GM19467 (cell line): ENCODE data around the gene BRME1.
"Not testable (repeated sequence)": the region's sequence is repeated elsewhere in the genome, so short reads cannot be mapped to it uniquely, and the experiment has no call there.

Experiments
- ATAC-seq: cut with Tn5 transposase; IDR thresholded peaks from one replicate; pipeline ENCODE4 v1.9.1; 2021; ENCODE audit warnings: mild to moderate bottlenecking, moderate library complexity; ENCODE audit not compliant: unreplicated experiment

The BRME1 gene

DNA sequence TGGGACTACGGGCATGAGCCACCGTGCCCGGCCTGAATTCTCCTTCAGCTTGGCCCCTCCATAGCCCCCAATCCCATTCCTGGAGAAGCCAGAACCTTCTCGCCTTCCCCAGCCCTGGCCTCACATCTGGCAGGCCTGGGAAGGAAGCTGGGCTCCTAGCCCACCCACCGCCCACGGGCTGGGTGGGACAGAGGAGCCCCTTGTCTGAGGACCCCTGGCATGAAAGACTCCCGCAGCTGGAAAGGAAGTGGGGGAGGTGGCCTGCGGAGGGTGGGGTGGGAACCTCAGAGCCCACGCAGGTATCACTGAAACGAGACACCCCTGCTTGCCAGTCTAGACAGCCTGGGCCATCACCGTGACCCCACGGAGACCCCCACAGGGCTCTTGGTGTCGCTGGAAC lies 36.6 kb downstream of the BRME1 start:
- ATAC-seq = no peak

DNA sequence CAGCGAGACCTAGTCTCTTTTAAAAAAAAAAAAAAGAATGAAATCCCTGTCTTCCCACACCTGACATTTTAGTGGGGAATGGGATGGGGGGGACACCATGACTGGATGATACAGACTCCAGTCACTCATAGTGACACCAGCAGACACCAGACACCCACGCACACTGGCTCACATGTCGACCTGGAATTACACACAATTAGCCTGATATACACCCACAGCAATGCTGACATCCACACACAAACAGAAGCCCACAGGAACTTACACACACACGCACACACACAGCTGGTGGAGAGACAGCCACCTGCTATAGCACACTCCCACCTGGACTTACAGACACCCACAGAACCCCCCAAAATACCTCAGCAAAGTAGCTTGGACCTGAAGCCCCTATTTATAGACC lies 37.3 kb downstream of the BRME1 start:
- no peak for ATAC-seq

DNA sequence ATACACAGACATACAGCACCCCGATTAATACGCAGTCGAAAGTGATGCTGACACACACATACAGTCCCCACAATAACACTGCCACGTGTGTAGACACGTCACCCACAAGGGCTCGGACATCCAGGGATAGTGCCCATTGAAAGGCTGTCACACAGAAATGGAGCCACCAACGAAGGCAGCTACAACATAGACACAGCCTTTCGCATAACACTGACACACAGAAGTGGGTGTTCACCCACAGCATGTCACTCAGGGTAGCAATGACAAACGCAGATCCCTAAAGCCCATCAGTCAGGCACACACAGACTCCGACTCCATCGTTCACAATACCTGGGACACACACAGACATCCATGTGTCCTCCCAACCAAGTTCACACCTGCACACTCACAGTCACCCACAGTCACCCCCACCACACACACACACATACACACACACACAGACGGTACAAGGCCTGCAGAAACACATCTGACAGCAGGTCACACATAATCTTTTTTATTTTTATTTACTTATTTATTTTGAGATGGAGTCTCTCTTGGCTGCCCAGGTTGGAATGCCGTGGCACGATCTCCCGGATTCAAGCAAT lies 39.4 kb downstream of the BRME1 start:
- ATAC-seq = no peak

DNA sequence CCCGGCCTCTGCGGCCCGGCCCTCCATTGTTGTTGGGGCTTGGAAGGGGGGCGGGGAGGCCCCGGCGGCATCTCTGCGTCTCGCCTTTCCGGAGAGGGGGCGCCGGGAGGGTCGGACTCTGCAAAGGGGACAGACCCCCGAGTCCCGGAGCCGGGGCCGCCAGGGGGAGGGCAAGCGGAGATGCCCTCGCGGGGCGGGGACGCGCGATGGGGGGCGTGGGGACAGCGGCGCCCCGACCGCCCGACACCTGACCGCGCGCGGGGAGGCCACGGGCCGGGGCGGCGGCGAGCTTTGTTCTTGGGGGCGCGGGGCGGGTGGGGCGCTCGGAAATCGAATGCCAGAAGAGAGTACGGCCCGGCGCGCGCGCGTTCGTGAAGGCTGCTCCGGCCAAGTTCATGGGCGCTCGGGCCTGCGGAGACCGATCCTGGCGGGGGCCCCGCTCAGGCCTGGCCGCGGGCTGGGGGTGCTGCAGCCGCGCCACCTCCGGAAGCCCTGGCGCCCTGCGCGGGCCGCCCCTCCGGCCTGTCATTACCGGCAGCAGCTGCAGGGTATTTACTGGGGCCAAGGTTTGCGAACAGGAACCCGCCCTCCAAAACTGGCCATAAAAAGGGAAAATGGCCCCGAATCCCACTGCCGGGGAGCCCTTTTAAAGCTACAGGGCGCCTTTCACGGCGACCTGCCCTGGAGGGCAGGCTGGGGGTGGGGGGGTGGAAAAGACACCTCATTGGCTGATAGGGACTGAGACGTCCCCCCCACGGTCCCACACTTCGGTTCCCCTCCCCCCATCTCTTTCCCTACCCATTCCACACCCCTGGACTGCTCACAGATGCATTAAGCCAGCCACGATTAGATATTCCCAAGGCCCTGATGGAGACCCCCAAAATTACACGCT lies 40.1 kb downstream of the BRME1 start:
- no peak for ATAC-seq

DNA sequence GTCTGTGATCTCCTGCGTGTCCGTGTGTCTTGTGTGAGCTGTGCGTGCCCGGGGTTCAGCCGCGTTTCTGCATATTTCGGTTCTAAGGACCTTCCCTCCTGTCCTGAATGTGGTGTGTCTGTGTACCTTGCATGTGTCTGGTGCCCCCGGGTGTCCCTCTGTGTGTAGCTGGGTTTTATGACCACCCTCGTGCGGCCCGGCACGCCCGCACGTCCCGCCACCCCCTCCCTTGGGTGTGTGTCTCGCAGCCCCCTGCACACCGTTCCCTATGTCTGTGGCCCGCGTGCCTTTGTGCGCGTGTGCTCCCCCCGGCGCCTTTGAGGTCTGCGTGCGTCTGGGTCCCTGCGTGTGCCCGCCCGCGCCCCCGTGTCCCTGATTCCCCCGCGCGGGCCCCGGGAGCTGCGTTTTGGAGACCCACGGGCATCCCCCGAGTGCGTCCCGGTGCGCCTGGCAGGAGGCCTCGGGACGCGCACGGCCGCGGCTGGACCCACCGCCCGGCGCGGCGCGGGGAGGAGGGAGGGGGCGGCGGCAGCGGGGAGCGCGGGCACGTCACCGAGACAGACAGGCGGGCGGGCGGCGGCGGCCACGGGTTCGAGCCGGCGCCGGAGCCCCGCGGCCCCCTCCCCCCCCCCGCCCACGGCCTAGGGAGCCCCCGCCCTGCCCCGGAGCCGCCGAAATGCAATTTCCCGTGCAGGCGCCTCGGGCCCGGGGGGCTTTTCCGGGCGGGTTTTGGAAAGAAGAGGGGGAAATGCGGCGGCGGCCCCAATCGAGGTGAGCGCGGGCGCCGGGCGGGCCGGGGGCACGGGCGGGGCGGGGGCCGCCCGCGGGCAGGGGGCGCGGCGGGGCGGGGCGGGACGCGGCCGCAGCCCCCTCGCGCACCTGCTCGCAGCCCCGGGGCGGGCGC lies 41.0 kb downstream of the BRME1 start:
- ATAC-seq = no peak

DNA sequence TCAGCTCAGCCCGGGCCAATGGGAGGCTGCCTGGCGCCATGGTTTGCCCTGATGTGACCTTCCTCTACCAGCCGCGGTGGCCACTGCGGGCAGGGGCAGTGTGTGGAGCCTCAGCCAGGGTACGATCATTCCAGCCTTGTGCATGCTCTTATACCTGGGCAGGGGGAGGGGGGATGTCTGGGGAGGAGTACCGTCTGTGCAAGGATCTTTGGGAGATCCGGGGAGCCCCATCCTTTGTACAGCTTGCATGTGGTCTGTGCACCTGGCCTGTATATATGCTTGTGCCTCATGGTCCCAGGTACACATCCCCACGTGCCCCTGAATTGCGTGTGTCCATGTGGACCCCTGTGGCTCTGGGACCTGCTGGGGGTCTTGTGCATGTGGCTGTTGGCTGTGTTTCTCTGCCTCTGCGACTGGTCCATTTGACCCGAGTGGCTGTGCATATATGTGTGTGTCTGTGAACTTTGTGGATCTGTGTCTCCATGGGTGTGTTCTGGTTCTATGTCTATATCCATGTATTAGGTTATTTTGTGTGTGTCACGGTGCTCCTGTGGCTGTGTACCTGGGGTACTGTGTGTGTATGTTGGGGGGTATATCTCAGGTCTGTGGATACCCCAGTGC lies 41.8 kb downstream of the BRME1 start:
- ATAC-seq = no peak

DNA sequence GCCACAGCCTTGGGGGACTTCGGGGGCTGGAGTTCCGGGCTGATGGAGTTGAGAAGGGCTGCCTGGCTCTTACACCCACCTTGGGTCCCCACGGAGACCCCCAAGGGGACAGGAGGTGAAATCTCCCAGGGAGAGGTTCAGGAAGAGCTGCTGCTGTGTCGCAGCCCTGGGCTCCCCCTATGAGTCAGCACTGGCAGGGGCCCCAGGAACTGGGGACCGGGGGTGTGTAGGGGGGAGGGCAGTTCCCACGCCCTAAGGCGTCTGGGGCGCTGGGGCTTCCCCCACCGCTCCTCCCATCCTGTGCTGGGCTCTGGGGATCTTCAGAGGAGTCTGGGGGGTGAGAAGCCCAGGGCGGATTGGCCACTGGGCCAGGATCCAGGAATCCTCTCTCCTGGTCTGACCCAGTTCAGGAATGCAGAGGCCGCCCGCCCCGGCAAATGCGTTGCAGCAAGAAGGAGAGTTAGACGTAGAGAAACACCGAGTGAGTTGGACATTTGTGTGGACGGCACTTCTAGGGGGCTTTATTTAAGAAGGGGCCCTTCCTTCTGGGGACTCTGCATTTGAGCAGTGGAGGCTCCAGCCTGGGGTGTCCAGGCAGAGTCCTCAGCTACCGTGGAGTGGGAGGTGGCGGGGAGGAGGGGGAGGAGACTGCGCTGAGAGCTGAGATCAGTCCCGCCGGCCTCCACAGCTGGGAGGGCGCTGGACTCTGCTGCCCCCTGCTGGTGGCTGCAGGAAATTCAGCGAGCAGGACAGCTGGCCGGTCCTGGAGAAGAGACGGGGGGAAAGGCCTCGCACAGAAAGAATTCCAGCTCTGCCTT lies 44.0 kb downstream of the BRME1 start:
- ATAC-seq = peak; percentile 61

DNA sequence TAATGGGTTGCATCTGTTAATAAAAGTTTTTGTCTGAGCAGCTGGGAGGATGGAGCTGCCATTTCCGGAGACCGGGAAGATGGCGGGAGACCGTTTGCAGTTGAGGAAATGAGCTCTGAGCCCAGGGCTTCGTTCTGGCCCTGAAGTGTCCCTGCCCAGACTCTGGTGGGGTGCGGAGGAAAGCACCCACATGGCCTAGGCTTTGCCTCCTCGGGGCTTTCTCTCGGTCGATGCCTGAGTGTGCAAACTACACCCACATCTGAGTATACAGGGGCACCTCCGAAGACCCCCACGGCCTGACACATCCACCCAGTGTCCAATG lies 44.6 kb downstream of the BRME1 start:
- no peak for ATAC-seq

DNA sequence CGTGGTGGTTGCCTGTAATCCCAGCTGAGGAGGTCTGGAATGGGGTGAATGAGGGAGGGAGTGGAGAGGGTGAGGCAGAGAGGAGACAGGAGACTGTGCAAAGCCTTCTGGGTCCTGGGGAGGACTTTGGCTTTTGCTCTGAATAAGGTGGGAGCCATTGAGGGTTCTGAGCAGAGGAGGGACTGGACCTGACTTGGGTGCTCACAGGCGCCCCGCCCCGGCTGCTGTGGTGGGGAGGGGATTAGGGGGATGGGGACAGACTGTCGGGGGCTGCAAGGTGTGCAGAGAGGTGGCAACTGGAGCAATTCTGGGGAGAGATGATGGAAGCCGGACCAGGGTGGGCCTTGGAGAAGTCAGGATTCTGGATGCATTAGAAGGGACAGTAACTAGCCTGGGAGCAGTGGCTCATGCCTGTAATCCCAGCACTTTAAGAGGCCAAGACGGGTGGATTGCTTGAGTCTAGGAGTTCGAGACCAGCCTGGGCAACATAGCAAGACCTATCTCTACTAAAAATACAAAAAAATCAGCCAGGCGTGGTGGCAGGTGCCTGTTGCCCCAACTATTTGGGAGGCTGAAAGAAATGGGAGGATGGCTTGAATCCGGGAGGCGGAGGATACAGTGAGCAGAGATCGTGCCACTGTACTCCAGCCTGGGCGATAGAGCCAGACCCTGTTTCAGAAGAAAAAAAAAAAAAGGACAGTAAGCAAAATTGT lies 45.1 kb downstream of the BRME1 start:
- ATAC-seq = no peak

DNA sequence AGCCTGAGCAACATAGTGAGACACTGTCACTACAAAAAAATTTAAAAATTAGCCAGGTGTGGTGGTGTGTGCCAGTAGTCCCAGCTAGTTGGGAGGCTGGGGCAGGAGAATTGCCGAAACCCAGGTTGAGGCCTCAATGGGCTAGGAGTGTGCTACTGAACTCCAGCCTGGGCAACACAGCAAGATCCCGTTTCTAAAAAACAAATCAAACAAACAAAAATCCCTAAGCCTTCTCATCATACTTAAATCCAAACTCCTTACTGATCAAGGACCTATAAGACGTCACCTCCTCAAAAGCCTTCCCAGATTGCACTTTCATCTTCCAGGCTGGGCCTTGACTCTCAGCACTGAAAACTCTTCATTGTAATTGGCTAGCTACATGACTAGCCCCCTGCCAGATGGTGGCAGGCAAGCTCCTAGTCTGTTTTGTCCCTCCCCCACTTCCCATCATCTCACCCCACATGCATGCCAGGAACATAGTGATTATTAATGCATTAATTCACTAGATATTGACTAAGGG lies 46.5 kb downstream of the BRME1 start:
- no peak for ATAC-seq

DNA sequence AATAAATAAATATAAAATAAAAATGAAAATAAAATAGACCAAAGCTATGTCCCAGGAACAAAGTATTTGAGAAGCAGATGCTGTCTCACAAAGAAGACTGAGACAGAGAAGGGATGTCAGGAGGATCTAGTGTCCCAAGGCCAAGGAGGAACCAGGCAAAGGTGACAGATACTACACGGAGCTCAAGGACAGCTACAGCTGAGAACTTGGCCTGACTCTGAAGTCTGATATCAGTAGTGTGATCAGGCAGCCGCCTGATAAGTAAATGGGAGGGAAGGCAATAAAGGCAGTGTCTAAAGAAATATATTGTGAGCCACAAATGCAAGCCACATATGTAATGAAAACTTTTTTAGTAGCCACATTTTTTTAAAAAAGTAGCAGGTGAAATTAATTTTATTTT lies 49.4 kb downstream of the BRME1 start:
- no peak for ATAC-seq

DNA sequence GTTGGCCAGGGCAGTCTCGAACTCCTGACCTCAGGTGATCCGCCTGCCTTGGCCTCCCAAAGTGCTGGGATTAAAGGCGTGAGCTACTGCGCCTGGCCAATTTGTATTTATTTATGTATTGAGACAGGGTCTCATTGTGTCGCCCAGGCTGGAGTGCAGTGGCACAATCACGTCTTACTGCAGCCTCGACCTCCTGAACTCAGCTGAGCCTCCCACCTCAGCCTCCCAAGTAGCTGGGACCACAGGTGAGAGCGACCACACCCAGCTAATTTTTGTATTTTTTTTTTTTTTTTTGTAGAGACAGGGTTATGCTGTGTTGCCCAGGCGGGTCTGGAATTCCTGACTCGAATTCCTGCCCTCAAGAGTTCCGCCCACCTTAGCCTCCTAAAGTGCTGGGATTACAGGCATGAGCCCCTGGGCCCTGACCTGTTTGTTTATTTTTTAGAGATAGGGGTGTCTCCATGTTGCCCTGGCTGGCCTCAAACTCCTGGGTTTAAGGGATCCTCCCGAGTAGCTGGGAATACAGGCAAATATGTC lies 53.7 kb downstream of the BRME1 start:
- ATAC-seq = not testable (repeated sequence)

DNA sequence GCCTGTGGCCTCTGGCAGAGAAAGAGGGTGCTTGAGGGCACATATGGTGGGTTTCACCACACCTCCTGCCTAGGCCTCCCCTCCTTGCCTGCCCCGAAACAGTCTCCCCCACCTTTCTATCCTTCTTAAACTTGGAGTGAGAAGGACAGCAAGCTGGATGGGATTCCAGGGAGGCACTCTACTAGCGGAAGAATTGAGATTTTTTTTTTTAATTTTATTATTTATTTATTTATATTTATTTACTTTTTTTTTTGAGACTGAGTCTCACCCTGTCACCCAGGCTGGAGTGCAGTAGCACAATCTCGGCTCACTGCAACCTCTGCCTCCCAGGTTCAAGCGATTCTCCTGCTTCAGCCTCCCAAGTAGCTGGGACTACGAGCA lies 54.2 kb downstream of the BRME1 start:
- not testable (repeated sequence) for ATAC-seq

DNA sequence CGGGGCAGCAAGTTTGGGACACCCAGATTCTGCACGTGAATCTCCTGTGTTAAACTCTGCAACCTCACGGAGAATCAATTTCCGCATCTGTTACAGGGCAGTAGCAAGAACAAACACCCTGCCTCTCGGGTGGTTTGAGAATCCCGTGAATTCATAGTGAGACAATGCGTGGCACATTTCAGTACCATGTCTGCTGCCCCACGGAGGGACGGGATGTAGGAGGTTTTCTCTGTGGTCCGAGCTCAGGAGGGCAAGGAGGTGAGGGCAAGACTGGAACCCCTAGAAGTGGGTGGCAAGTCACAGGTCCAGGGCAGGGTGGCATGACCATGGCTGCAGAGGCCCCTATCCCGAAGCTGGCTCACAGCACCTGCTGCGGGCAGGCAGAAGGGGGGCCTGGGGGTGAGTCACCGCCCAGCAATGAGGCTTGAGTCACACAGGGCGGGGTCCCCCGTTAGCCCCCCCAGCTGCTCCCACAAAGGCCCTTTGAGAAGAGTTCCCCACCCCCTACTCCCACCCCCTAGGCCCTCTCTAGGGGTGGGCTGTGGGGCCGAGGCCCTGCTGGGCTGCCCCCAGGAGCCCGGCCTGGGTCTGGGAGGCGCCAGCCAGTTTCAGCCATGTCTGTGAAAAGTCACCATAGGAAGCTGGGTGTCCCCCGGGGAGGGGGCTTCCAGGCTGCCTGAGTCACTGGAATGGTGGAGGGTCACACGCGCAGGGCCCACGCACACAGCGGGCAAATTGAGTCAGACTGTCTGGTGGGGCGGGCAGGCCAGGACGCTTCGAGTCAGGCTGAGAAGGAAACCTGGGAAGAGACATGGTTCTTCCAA lies 54.8 kb downstream of the BRME1 start:
- no peak for ATAC-seq

DNA sequence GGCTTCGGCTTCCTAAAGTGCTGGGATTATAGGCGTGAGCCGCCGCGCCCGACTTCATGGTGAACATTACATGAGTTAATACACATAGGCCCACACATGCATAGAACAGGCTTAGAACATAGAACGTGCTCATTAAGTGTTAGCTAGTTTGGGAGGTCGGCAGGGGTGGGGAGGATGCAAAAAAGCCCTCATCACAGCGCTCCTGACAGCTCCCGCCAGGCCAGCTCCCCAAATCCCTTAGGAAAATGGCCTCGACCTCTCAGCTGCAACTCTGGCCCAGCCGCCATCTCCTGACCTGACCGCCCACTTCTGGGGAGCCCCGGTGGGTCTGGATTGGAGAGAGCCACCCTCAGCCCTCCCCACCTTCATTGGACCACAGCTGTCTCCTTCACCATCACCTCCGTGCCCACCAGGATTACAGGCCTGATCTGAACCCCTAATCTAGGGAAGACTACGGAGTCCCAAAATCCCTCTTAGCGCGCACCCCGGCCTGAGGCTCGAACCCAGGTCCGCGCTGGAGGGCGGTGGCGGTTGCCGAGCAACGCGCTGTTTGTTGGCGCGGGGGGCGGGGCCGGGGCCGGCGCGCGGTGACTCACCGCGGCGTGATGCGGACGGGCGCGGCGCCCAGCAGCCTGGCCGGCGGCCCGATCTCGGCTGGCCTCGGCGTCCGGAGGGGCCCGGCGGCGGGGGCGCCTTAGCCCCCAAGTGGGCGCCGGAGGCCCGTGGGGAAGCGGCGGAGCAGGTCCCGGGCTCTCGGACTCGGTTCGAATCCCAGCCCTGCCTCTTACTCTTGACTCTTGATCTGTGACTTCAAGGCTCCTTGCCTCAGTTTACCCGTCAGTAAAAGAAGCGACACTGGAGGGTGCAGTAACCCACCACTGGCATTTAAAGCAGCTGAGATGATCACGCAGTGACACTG lies 55.7 kb downstream of the BRME1 start:
- no peak for ATAC-seq

DNA sequence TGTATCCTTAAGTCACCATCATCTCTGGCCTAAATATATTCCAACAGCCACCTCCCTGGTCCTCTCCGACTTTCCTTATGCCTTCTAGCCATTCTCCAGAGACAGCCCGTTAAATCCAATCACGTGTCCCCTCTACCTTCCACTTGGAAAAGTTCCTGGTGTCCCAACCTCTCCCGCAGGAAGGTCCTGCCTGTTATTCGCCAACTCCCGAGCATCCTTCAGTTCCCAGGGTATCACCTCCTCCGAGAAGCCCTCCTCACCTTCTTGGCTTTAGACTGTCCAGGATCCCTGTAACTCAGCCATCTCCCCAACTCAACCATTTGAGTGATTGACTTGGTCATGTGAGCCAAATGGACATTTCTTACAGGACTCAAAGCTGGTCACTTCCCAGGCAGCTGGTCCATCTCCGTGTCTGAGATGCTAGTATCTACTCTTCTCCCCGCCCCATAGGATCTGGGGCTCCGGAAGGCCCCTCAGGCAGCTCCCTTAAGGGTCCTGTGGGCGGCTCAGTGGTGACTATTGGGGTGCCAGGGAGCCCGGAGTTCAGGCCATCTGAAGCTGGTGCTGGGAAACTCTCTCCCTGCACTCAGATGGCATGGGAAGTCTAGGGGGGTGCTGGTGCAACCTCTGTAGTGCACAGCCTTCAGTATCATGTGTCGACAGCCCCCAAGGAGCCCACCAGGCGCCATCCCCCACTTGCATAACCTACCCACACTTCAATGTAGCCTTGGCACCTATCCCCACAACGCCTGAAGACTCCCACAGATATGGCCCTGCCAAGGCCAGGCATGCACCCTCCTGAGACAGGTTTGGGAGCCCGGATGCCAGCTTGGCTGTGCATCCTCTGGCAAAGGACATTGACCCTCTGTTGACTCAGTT lies 56.9 kb downstream of the BRME1 start:
- no peak for ATAC-seq

DNA sequence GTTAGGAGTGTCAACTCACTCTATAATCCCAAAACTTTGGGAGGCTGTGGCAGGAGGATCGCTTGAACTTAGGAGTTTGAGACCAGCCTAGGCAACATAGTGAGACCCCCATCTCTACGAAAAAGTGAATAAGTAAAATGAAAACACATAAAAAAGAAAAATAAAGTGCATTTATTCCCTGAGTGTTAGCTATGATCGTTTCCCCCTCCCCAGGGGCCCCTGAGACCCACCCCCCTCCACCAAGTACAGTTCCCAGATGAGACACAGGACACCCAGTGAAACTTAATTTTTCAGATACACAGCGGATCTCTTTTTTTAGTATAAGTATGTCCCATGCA lies 57.6 kb downstream of the BRME1 start:
- no peak for ATAC-seq
